HG02943 (cell line): ENCODE measurements around the gene PCP2.

Source experiments
- ATAC-seq: cut with Tn5 transposase; IDR thresholded peaks from one replicate; pipeline ENCODE4 v1.9.1; 2021; ENCODE audit warnings: mild to moderate bottlenecking, low read depth, moderate library complexity; ENCODE audit not compliant: unreplicated experiment

The PCP2 gene

GRCh38 chr19:7620442-7621412 is 12.8 kb downstream of the PCP2 start:
- ATAC-seq = no peak

GRCh38 chr19:7619671-7620441 is 13.7 kb downstream of the PCP2 start:
- no peak for ATAC-seq

- no peak for ATAC-seq
These were observed 14.6 kb downstream of the PCP2 start for GRCh38 chr19:7618771-7619510.

- ATAC-seq = no peak
These were observed 15.2 kb downstream of the PCP2 start for GRCh38 chr19:7618348-7618747.

GRCh38 chr19:7617735-7618134 is 15.8 kb downstream of the PCP2 start:
- ATAC-seq = no peak

GRCh38 chr19:7617172-7617571 is 16.3 kb downstream of the PCP2 start:
- ATAC-seq = no peak

- ATAC-seq = no peak
These were observed 18.4 kb downstream of the PCP2 start for GRCh38 chr19:7614859-7615741.

- no peak for ATAC-seq
These were observed 20.9 kb downstream of the PCP2 start for GRCh38 chr19:7612282-7613274.

- no peak for ATAC-seq
These were observed 21.8 kb downstream of the PCP2 start for GRCh38 chr19:7611541-7612279.

GRCh38 chr19:7610491-7611240 is 22.9 kb downstream of the PCP2 start:
- no peak for ATAC-seq

- no peak for ATAC-seq
These were observed 25.5 kb downstream of the PCP2 start for GRCh38 chr19:7607874-7608560.

- no peak for ATAC-seq
These were observed 26.2 kb downstream of the PCP2 start for GRCh38 chr19:7607212-7607873.

- no peak for ATAC-seq
These were observed 27.2 kb downstream of the PCP2 start for GRCh38 chr19:7606289-7606688.

GRCh38 chr19:7605490-7606222 is 27.9 kb downstream of the PCP2 start:
- no peak for ATAC-seq

- no peak for ATAC-seq
These were observed 29.6 kb downstream of the PCP2 start for GRCh38 chr19:7603919-7604318.
